DMS53 treated with DMSO at 0.1 percent for 48 hours (cell line): Measurements from ENCODE around the gene POU2F3.
A peak's percentile ranks its signal among the peaks of the same experiment; 100 is the strongest.

Experiments used
- DNase-seq: peaks from one replicate; lab custom pipeline; 2025; ENCODE audit not compliant: unreplicated experiment; lab: John Stamatoyannopoulos, UW

POU2F3 gene

GRCh38 chr11:120281143-120281795, 41.3 kb downstream of the POU2F3 start:
- no peak for DNase-seq

- DNase-seq: no peak
Observed at GRCh38 chr11:120283124-120283523, 43.2 kb downstream of the POU2F3 start.

- no peak for DNase-seq
Observed at GRCh38 chr11:120284272-120284671, 44.3 kb downstream of the POU2F3 start.

- no peak for DNase-seq
Observed at GRCh38 chr11:120285256-120285655, 45.3 kb downstream of the POU2F3 start.

- no peak for DNase-seq
Observed at GRCh38 chr11:120288021-120288420, 48.1 kb downstream of the POU2F3 start.

GRCh38 chr11:120289426-120289825, 49.5 kb downstream of the POU2F3 start:
- no peak for DNase-seq

GRCh38 chr11:120290956-120291355, 51.0 kb downstream of the POU2F3 start:
- DNase-seq: no peak

GRCh38 chr11:120293038-120293800, 53.3 kb downstream of the POU2F3 start:
- no peak for DNase-seq

- no peak for DNase-seq
Observed at GRCh38 chr11:120294096-120294495, 54.2 kb downstream of the POU2F3 start.

GRCh38 chr11:120295099-120295498, 55.2 kb downstream of the POU2F3 start:
- DNase-seq: no peak

GRCh38 chr11:120296554-120296953, 56.6 kb downstream of the POU2F3 start:
- DNase-seq: no peak

- DNase-seq: no peak
Observed at GRCh38 chr11:120298461-120298860, 58.5 kb downstream of the POU2F3 start.

- peak; percentile 13 for DNase-seq
Observed at GRCh38 chr11:120302001-120302805, 62.3 kb downstream of the POU2F3 start.

GRCh38 chr11:120303004-120303637, 63.2 kb downstream of the POU2F3 start:
- peak; percentile 73 for DNase-seq

GRCh38 chr11:120304526-120304925, 64.6 kb downstream of the POU2F3 start:
- DNase-seq: no peak

- DNase-seq: no peak
Observed at GRCh38 chr11:120305286-120305685, 65.3 kb downstream of the POU2F3 start.

GRCh38 chr11:120306519-120307242, 66.7 kb downstream of the POU2F3 start:
- no peak for DNase-seq

- DNase-seq: no peak
Observed at GRCh38 chr11:120307476-120307875, 67.5 kb downstream of the POU2F3 start.

GRCh38 chr11:120308081-120308480, 68.1 kb downstream of the POU2F3 start:
- DNase-seq: no peak

- DNase-seq: no peak
Observed at GRCh38 chr11:120310870-120311269, 70.9 kb downstream of the POU2F3 start.

GRCh38 chr11:120314861-120315260, 74.9 kb downstream of the POU2F3 start:
- DNase-seq: no peak
